Amniotic epithelial cell (primary cell): ENCODE results near the gene MGAT4A.
"Not testable (repeated sequence)": the region's sequence is repeated elsewhere in the genome, so short reads cannot be mapped to it uniquely, and the experiment has no call there.

Source experiments
- DNase-seq: peaks from one replicate; pipeline ENCODE4 v3.0.0-alpha.2; 2010; ENCODE audit warnings: low read depth

MGAT4A gene

DNA sequence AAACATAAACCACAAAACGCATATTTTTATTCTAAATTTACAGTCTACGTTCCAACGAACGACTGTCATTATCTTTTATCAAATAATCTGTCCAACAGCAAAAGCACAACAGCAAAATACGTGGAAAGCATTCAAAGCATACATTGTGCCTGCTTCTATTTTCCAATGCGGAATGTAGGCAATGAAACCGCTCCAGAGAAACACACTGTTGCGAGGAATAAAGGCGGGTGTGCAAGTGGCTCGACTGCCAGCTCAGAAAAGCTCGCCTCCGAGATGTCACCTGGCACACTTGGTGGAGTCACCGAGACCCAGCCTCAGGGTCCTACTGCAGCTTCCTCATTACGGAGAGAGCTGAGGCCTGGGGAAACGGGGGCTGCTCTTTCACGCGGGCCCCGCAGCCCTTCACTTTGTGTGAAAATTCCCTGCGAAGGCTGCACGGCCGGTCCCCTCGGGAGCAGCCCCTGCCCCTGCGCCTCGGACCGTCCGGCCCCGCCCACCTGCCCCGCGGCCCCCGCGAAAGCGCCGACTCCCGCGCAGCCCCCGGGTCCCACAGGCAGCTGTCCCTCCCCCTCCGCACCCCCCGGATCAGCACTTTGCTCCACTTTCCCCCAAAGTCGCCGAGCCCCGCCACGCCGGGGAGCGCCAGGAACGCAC lies 752 bp downstream of the MGAT4A start:
- no peak for DNase-seq

GRCh38 chr2:98729652-98730051 lies 1.3 kb downstream of the MGAT4A start:
- no peak for DNase-seq

GRCh38 chr2:98728088-98728718 lies 2.7 kb downstream of the MGAT4A start:
- not testable (repeated sequence) for DNase-seq

DNA sequence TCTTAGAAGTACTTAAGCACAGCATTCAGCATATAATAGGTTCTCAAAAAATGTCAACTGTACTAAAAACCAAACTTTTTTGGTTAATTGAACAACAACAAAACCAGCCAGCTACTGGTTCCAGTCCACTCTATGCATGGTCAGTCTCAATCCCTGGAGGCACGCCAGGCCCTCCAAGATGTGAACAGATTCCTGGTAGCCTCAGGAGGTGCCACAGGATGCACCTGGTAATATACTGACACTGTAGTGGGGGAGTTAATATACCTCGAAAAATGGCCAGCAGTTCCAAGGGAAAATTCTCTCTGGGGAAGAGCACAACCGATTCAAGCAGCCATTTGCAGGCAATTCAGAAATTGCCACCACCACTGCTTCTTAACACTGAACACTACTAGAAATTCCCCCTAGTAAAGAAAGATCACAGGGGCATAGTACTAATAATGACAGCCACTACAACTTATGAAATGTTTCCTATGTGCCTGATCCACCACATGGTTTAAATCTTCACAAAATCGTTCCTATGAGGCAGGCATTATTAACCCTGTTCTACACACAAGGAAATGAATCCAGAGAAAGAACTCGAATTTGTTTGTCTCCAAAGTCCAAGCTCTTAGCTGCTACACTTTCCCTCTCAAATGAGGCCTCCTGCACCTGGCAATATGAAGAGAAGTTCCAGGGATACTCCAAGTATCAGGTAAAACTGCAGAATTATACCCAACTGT lies 3.4 kb downstream of the MGAT4A start:
- no peak for DNase-seq

GRCh38 chr2:98726735-98727368 lies 4.1 kb downstream of the MGAT4A start:
- DNase-seq, result no peak

DNA sequence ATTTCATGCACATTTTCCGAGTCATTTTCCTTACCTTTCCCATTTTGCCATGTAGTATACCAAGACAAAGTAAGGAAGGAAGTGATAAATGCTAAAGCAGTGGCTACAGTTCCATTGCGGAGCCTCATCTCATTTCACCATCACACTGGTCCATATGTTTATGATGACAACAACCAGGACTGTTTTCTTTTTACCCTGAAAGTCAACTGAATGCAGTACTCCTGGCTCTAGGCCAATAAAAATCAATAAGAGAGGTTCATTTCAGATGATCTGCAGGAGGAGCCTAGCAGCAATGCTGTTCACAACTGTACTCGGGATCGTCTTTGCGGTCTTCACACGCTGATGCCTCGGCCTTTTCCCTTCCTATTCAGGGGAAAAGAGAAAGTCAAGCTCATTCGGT lies 4.7 kb downstream of the MGAT4A start:
- DNase-seq, result no peak

DNA sequence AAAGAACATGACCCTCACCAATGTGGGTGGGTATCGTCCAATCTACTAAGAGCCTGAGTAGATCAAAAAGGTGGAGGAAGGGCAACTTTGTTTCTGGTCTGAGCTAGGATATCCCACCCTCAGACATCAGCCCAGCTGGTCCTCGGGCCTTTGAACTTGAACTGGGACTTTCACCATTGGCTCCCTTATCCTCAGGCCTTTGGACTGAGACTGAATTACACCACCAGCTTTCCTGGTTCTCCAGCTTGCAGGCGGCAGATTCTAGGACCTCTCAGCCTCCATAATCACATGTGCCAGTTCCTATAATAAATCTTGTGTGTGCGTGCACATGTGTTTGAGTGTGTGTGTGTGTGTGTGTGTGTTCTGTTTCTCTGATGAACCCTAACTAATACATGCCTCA lies 10.6 kb downstream of the MGAT4A start:
- no peak for DNase-seq

DNA sequence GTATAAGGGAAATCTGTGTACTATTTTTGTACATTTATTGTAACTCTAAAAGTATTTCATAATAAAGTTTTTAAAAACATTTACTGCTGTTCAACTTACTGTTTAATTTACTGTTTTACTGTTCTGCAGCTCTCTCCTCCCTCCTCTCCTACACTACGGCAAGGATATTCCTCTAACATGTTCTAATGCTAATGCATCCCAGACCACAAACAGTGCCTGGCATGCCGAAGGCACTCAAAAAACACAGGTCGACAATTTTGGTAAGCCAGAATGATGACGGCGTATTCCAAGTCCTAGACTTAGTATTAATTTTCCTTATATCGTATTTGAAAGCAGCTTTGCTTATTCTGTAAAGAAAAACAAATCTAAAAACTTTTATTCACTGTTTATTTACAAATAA lies 13.3 kb downstream of the MGAT4A start:
- DNase-seq, result no peak

GRCh38 chr2:98716786-98717185 lies 14.1 kb downstream of the MGAT4A start:
- DNase-seq, result no peak

GRCh38 chr2:98715812-98716451 lies 15.0 kb downstream of the MGAT4A start:
- DNase-seq, result no peak

GRCh38 chr2:98713332-98714015 lies 17.5 kb downstream of the MGAT4A start:
- DNase-seq, result no peak

- no peak for DNase-seq
Observed at GRCh38 chr2:98712145-98712544, 18.8 kb downstream of the MGAT4A start.

DNA sequence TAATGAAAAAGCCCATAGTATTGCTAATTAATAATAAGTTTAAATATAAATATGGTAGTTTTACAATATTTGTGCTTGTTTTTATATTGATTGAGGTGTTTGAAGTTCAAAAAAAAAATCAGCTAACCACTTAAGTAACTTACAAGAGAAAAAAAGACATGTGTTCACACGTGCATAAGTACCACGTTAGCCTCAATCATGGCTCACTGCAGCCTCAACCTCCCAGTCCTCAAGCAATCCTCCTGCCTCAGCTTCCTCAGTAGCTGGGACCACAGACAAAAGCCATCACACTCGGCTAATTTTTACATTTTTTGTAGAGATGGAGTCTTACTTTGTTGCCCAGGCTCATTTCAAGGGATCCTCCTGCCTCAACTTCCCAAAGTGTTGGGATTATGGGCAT lies 19.4 kb downstream of the MGAT4A start:
- no peak for DNase-seq

- no peak for DNase-seq
Observed at GRCh38 chr2:98710734-98711133, 20.2 kb downstream of the MGAT4A start.

DNA sequence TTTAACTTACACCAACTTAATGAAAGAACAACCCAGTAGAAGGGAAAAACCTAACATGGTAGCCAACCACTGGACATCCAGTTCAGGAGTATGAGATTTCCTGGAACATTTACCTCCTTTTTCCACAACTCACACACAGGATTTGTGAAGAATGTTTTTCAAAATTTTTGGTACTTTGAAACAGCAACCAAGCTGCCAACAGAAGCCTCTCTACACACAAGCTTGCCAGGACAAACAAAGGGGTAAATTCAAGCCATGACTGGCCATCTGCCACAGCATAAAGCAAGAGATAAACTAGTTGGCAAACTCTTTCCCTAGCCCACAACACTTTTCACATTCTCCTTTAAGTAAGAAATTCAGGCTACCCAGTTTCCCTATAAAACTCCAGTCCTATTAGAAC lies 21.4 kb downstream of the MGAT4A start:
- no peak for DNase-seq

GRCh38 chr2:98708396-98709186 lies 22.3 kb downstream of the MGAT4A start:
- no peak for DNase-seq

DNA sequence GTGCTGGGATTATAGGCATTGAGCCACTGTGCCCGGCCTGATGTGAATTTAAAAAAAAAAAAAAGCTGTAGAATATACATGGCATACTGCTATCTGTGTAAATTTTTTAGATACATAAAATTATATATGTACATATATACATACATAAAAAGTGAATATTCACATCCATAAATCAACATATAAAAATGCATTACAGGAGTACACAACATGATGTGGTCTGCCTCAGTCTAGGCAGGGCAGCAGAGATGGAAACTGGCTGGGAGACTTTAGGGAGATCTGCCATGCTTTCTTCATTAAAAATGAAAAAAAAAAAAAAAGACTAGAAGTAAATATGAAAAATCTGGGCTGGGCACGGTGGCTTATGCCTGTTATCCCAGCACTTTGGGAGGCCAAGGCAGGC lies 24.3 kb downstream of the MGAT4A start:
- DNase-seq, result no peak

GRCh38 chr2:98705333-98705617 lies 25.7 kb downstream of the MGAT4A start:
- no peak for DNase-seq

- no peak for DNase-seq
Observed at GRCh38 chr2:98704499-98705332, 26.2 kb downstream of the MGAT4A start.

DNA sequence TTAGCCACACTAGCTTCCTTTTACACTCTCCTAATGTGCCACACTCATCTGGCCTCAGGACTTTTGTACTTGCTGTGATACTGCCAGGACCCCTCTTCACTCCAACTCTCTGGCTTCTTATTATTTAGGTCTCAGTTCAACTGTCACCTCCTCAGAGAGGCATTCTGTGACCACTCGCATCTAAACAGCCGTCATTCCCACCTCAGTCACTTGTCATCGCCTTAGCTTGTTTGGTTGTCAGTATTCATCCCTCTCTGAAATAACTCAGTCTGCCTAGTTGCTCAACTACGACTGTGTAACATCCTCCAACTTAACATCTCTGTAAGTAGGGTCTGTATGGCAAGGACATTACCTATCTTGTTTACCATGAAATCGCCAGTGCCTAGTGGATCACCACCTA lies 27.2 kb downstream of the MGAT4A start:
- no peak for DNase-seq
